Large intestine (tissue), 3 donors: Measurements from ENCODE around the gene S100Z. TPM values are rescaled to one million over a fixed set of nuclear protein-coding genes. Genes with fewer than 3 reads are reported as not detected.

Experiments
- DNase-seq, 2 donors: peaks; one replicate each; pipeline versions ENCODE4 v3.0.0 to v3.0.0-alpha.2; 2013
- H3K27ac ChIP-seq: one replicate; pipeline ENCODE4 v1.5.1; 2013; ENCODE audit warnings: low read length
- H3K27me3 ChIP-seq: 2 replicates; pipeline ENCODE4 v1.6.1; 2013; ENCODE audit warnings: low read length; ENCODE audit not compliant: control insufficient read depth, insufficient read depth
- H3K36me3 ChIP-seq: 2 replicates; pipeline ENCODE4 v1.6.1; 2013; ENCODE audit warnings: low read length; ENCODE audit not compliant: control insufficient read depth, insufficient read depth
- H3K4me1 ChIP-seq: one replicate; pipeline ENCODE4 v1.6.1; 2013; ENCODE audit warnings: low read length; ENCODE audit not compliant: control insufficient read depth, insufficient read depth
- H3K4me3 ChIP-seq: one replicate; pipeline ENCODE4 v1.5.1; 2013; ENCODE audit warnings: low read length
- H3K9me3 ChIP-seq: one replicate; pipeline ENCODE4 v1.6.1; 2013; ENCODE audit warnings: mild to moderate bottlenecking, low read depth, low read length, moderate library complexity; ENCODE audit not compliant: control insufficient read depth
- WGBS: methylation state at CpG from one replicate; pipeline ENCODE4 v1.1.5; 2013; ENCODE audit warnings: low lambda C conversion rate; ENCODE audit not compliant: insufficient coverage; 5-methylcytosine and 5-hydroxymethylcytosine counted together
- polyA plus RNA-seq: library from polyadenylated mRNA; unstranded; fragments of 120-200 nt; gene quantifications from one replicate; pipeline ENCODE4 v1.2.1, GENCODE V29; 2013

Gene S100Z
- polyA plus RNA-seq, 1 donor, result 0.51 TPM

DNA sequence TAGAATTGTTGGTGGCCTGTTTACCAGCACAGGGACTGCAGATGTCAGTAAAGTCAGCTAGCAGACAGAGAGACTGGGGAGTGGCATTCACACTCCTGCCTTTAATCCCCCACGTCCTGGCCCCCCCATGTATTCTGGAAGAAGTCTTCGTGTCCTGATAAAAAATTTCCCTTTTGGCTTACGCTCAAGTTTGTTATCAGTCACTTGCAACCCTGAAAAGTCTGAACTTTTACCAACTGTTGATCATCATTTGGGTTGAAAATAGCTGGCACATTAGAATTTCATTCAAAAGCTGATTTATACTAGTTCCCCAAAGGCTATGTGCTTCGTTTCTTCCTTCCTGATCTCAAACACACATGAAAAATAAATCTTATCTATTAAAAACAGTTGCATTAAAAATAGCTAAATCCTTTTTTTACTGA lies 97.3 kb downstream of the S100Z start:
- no peak for DNase-seq
- WGBS, result 50% methylated on average over 1 of the region's 4 CpGs
- Histone ChIP-seq H3K36me3 (no peaks in the 10 kb centered on the region), H3K27me3 (peaks cover 10% of the 10 kb centered on the region), H3K27ac (no peak overlapping the region), H3K9me3 (no peaks in the 10 kb centered on the region), H3K4me3 (no peak overlapping the region), H3K4me1 (no peaks in the 10 kb centered on the region)

DNA sequence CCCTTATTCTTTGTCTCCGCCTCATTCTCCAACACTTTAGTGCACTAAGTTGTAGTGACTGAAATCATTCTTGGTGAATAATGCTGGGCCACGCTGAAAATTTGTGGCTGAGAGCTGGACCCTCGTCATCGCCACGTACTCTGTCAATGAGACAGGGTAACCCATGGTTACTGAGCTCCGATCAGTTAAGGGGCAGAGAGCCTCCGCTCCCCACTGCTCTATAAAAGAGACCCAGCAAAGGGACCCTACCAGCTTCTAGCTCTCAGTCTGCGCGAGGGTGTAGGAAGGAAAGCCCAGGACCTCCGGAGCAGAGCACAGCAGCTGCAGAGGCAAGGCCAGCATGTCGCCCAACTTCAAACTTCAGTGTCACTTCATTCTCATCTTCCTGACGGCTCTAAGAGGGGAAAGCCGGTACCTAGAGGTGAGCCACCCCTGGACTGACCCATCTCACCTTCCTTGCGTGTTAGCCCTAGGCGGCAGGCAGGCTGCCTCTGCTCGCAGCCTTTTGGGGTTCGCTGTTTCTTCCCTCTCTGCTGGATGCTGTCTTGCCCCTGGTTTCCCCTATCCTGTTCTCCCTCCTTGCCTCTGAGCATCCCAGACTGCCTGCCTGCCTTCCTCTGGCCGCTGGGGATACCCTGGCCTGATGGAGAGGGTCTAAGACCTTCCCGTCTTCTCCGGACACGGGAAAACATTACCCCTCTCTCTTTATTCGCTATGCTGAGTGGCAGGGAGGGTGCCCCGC lies 103.2 kb downstream of the S100Z start, which contains the start of gene CRHBP:
Gene CRHBP, plus strand, starts transcription at position 251 of the 742 bp plus-strand sequence. Its CDS starts 90 bp downstream, at position 341.
- WGBS, result 17% methylated on average over 2 of the region's 23 CpGs
- H3K36me3 ChIP-seq, result no peaks in the 10 kb centered on the region
- no peak within 1 kb of the TSS for H3K27ac ChIP-seq
- peaks cover 6% of the 10 kb centered on the region for H3K4me1 ChIP-seq
- H3K4me3 ChIP-seq, result peak within 1 kb of the TSS; percentile 18
- no peak for DNase-seq
- peaks cover 54% of the 10 kb centered on the region for H3K27me3 ChIP-seq
- H3K9me3 ChIP-seq, result no peaks in the 10 kb centered on the region

DNA sequence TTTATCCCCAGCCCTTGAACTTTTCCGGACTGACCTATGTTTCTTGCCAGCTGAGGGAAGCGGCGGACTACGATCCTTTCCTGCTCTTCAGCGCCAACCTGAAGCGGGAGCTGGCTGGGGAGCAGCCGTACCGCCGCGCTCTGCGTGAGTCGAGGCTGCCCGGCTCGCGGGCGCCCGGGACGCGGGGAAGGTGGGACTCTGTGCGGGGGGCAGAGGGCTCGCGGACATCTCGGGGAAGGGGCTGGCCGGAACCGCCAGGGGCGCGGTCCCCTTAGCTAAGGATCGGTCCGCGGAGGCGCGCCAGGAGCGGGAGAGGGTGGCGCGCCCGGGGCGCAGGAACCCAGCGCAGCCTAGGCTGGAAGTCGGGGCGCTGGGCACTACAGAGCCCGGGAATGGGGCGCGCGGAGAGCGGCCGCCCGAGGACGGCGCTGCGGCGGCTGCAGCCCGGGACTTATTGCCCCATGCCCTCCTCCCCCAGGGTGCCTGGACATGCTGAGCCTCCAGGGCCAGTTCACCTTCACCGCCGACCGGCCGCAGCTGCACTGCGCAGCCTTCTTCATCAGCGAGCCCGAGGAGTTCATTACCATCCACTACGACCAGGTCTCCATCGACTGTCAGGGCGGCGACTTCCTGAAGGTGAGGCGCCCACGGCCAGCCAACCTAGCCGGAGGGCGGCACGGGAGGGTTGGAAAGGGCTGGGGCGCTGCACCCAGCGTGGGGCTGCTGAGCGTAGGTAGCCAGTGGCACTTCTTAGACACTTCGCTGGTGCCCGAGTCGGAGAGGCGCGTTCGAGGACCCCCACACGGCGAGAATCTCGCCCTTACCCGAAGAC lies 104.0 kb downstream of the S100Z start:
- Histone ChIP-seq H3K4me3 (peak overlapping the region; percentile 18), H3K36me3 (no peaks in the 10 kb centered on the region), H3K4me1 (peaks cover 6% of the 10 kb centered on the region), H3K27me3 (peaks cover 54% of the 10 kb centered on the region), H3K27ac (no peak overlapping the region), H3K9me3 (no peaks in the 10 kb centered on the region)
- peak in 1 of 2 donors; percentile 47 for DNase-seq
- no CpG with 5 or more reads among the region's 81 CpGs for WGBS

DNA sequence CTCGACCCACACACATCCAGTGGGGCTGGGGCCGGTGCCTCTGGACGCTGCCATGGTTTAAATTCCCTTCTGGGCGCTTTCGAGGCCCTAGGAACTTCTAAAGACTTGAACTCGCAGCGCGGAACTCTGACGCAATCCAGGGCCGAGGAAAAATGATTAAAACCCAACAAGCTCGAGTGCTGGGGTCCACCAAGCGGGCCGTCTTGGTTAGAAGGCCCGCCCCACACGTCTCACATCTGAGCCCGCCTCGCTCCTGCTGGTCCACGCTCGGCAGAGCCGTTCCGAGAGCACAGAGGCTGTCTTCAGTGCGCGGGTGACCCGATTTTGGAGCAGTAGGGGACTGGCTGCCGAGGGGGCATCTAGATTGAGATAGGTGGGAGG lies 104.6 kb downstream of the S100Z start:
- no peak for DNase-seq
- H3K27ac ChIP-seq, result no peak overlapping the region
- H3K4me3 ChIP-seq, result peak overlapping the region; percentile 18
- no peaks in the 10 kb centered on the region for H3K9me3 ChIP-seq
- H3K4me1 ChIP-seq, result peaks cover 6% of the 10 kb centered on the region
- H3K36me3 ChIP-seq, result no peaks in the 10 kb centered on the region
- WGBS, result no CpG with 5 or more reads among the region's 25 CpGs
- H3K27me3 ChIP-seq, result peaks cover 54% of the 10 kb centered on the region

DNA sequence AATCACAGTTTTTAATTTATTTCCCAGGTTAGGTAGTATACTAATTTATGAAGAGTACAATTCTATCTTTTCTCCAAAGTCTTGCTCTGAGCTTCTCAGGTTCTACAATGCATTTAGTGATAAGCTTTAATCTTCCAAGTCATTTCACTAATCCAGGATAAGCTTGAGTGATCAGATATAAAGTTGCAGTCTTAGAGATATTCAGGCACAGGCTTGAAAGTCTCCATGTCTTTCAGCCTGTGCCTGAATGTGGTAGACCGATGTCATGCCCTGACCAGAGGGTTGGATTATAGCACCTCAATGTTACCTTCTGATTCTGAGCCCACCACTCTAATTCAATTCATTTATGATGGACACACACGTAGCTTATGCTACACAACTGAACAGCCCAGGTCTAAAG lies 106.2 kb downstream of the S100Z start:
- H3K27me3 ChIP-seq, result peaks cover 53% of the 10 kb centered on the region
- no peak for DNase-seq
- no peak overlapping the region for H3K27ac ChIP-seq
- peaks cover 14% of the 10 kb centered on the region for H3K4me1 ChIP-seq
- no peak overlapping the region for H3K4me3 ChIP-seq
- no CpG with 5 or more reads among the region's 2 CpGs for WGBS
- H3K9me3 ChIP-seq, result no peaks in the 10 kb centered on the region
- H3K36me3 ChIP-seq, result no peaks in the 10 kb centered on the region

DNA sequence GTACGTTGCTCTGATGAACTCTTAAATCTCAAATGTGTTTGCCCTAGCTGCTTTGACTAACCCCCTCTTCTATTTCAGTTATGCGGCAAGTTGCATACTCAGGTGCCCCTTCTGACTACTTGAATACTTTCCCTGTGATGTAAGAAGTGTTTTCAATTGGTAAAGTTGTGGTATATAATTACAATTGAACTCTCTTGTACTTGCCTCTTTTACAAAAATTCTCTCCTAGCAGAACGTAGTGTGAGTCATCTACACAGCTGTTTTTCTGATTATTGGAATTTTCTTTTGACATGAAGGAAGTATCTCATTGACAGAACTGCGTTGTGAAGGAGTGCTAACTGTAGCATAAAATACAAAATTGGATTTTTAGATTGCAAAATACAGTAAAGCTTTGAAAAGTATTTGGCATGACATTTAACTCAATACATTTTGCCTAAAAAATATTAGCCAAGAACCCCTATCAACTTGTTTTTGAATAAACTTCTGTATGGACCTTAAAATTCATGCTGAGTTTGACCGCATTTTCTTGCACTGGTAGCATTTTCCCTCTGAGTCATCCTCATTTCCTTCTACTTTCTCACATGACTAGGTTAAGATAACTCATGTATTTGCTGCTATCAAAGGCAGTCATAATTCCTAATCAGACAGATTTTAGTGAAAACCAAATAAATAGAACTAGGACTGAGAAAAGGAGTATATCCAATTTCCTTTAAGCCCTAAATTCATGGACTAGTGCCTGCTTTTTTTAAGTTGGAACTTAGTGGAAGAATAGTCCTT lies 109.4 kb downstream of the S100Z start:
- WGBS, result 71% methylated on average over 3 of the region's 5 CpGs
- H3K4me3 ChIP-seq, result no peak overlapping the region
- H3K27ac ChIP-seq, result peak overlapping the region; percentile 26
- H3K4me1 ChIP-seq, result peaks cover 10% of the 10 kb centered on the region
- peaks cover 24% of the 10 kb centered on the region for H3K27me3 ChIP-seq
- no peaks in the 10 kb centered on the region for H3K36me3 ChIP-seq
- no peaks in the 10 kb centered on the region for H3K9me3 ChIP-seq
- DNase-seq, result peak; percentile 33 to 59

DNA sequence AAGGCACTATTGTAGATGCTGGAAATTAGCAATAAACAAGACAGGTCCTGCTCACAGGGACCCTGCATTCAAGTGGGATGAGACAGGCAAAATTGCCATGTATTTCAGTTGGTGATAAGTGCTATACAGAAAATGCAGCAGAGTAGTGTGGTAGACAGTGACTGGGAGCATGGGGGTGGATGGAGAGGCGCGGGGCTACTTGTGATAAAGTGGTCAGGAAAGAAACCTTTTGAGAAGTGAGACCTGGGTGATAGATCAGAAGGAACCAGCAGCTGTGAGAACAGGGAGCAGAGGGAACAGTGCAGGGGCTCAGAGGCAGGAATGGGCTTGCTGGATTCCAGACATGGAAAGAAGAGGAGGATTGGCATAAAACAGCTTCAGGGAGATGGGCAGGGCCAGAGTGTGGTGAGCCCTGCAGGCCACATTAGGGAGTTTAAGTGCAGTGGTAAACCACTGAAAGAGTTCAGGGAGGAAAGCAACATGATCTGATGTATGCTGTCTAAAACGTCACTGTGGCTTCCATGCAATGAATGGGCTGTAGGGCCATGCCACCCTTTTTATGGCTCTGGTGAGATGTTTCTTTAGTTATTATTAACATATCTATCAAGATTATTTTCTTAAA lies 110.3 kb downstream of the S100Z start:
- Histone ChIP-seq H3K27me3 (peaks cover 14% of the 10 kb centered on the region), H3K36me3 (no peaks in the 10 kb centered on the region), H3K4me1 (peaks cover 14% of the 10 kb centered on the region), H3K4me3 (no peak overlapping the region), H3K27ac (peak overlapping the region; percentile 26), H3K9me3 (no peaks in the 10 kb centered on the region)
- WGBS, result no CpG with 5 or more reads among the region's 3 CpGs
- no peak for DNase-seq

DNA sequence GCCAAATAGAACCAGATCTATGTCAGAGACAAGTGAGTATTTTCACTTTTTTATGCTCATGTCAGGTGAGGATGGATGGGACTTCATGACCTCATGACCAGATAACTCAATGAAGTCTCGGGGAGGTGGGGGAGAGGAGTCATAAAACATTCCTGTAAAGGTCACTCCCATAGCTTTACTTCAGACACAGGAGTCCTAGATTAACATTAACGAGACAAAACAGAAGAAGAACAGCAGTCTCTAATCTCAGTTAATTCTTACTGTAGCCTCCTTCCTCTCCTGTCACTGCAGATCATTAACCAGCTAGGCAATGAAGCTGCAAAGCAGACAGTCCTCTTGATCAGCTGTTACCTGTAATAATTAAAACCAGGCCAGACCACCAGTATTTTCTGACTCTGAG lies 114.2 kb downstream of the S100Z start:
- Histone ChIP-seq H3K4me1 (peaks cover 14% of the 10 kb centered on the region), H3K9me3 (no peaks in the 10 kb centered on the region), H3K27me3 (no peaks in the 10 kb centered on the region), H3K27ac (peak overlapping the region; percentile 61), H3K4me3 (no peak overlapping the region), H3K36me3 (no peaks in the 10 kb centered on the region)
- DNase-seq, result peak; percentile 72 to 78
- WGBS, result no CpG with 5 or more reads among the region's 2 CpGs
